ENCODE measurements around the gene TRAPPC3. TPM values are rescaled to one million over a fixed set of nuclear protein-coding genes. Genes with fewer than 3 reads are reported as not detected.

The TRAPPC3 gene
- polyA plus RNA-seq, 1 donor (not counting 4 experiments of a cell fraction or from before 2014, with no cell fraction given): 173 TPM

- Histone ChIP-seq H3K9ac (ENCODE audit: control insufficient read depth, extremely low read depth, insufficient read depth, low read length) (peak overlapping the region; percentile 90), H3K27ac (ENCODE audit: control insufficient read depth, insufficient read depth, low read length) (peak overlapping the region; percentile 85), H3K4me2 (ENCODE audit: control insufficient read depth, extremely low read depth, insufficient read depth, low read depth, low read length) (peak overlapping the region; percentile 100), H3K9me1 (ENCODE audit: control insufficient read depth, extremely low read depth, insufficient read depth, low read length) (no peaks in the 10 kb centered on the region), H3K79me2 (ENCODE audit: control insufficient read depth, insufficient read depth, low read length) (peaks cover 34% of the 10 kb centered on the region), H3K27me3 (ENCODE audit: control insufficient read depth, extremely low read depth, insufficient read depth, low read length) (no peaks in the 10 kb centered on the region), H2AFZ (ENCODE audit: control insufficient read depth, low read length) (peak overlapping the region; percentile 93), H3K4me1 (ENCODE audit: control insufficient read depth, extremely low read depth, insufficient read depth, low read length) (peaks cover 10% of the 10 kb centered on the region), H4K20me1 (ENCODE audit: control insufficient read depth, extremely low read depth, insufficient read depth, low read length) (no peaks in the 10 kb centered on the region), H3K9me3 (ENCODE audit: control insufficient read depth, low read depth, low read length) (no peaks in the 10 kb centered on the region), H3K4me3 (ENCODE audit: control insufficient read depth in 2 of 3, extremely low read depth in 1 of 3, insufficient read depth in 2 of 3, low read depth in 1 of 3, low read length in 3 of 3) (peak overlapping the region; percentile 77 to 98 (median 92)), H3K36me3 (ENCODE audit: control insufficient read depth in 2 of 2, extremely low read depth in 1 of 2, insufficient read depth in 2 of 2, low read length in 2 of 2) (peaks cover 28 to 42% of the 10 kb centered on the region in 2 experiments)
- dilution Hi-C loops (cut with MboI; ENCODE audit: extremely low pct_ligation_motif_present, low sequenced_read_pairs): no loop called here
- DNase-seq (ENCODE audit: low read depth, low spot score) (no peak), FAIRE-seq (peak; percentile 9)
- TF ChIP-seq CTCF (optimal IDR thresholded peaks at IDR 0.05 in 1 of 3, IDR thresholded peaks at IDR 0.05 in 1 of 3, conservative IDR thresholded peaks at IDR 0.05 in 1 of 3; ENCODE audit: extremely low read depth in 1 of 3, insufficient read depth in 2 of 3, low read length in 3 of 3) (no peak), EZH2 (IDR thresholded peaks at IDR 0.05; ENCODE audit: low read length) (no peak)
These were observed 59.7 kb downstream of the TRAPPC3 start for GRCh38 chr1:36089393-36090121.

GRCh38 chr1:36088577-36089392 is 60.5 kb downstream of the TRAPPC3 start, which contains the start of gene ADPRS:
Gene ADPRS, plus strand, starts transcription at chr1:36088892. Its CDS starts 13 bp downstream, at chr1:36088905.
- peaks cover 34% of the 10 kb centered on the region for H3K79me2 ChIP-seq (ENCODE audit: control insufficient read depth, insufficient read depth, low read length)
- DNase-seq (ENCODE audit: low read depth, low spot score) (peak; percentile 50), FAIRE-seq (no peak)
- TF ChIP-seq EZH2 (IDR thresholded peaks at IDR 0.05; ENCODE audit: low read length) (no peak), CTCF (optimal IDR thresholded peaks at IDR 0.05 in 1 of 3, IDR thresholded peaks at IDR 0.05 in 1 of 3, conservative IDR thresholded peaks at IDR 0.05 in 1 of 3; ENCODE audit: extremely low read depth in 1 of 3, insufficient read depth in 2 of 3, low read length in 3 of 3) (peak; percentile 90 to 98 (median 97))
- H3K4me1 ChIP-seq (ENCODE audit: control insufficient read depth, extremely low read depth, insufficient read depth, low read length): peaks cover 16% of the 10 kb centered on the region
- no peaks in the 10 kb centered on the region for H3K9me1 ChIP-seq (ENCODE audit: control insufficient read depth, extremely low read depth, insufficient read depth, low read length)
- H3K27me3 ChIP-seq (ENCODE audit: control insufficient read depth, extremely low read depth, insufficient read depth, low read length): no peaks in the 10 kb centered on the region
- H3K4me3 ChIP-seq (ENCODE audit: control insufficient read depth in 2 of 3, extremely low read depth in 1 of 3, insufficient read depth in 2 of 3, low read depth in 1 of 3, low read length in 3 of 3): peak within 1 kb of the TSS; percentile 77 to 98 (median 92)
- peak within 1 kb of the TSS; percentile 95 for H2AFZ ChIP-seq (ENCODE audit: control insufficient read depth, low read length)
- H3K27ac ChIP-seq (ENCODE audit: control insufficient read depth, insufficient read depth, low read length): peak within 1 kb of the TSS; percentile 85
- H3K9ac ChIP-seq (ENCODE audit: control insufficient read depth, extremely low read depth, insufficient read depth, low read length): peak within 1 kb of the TSS; percentile 90
- H3K36me3 ChIP-seq (ENCODE audit: control insufficient read depth in 2 of 2, extremely low read depth in 1 of 2, insufficient read depth in 2 of 2, low read length in 2 of 2): peaks cover 24 to 35% of the 10 kb centered on the region in 2 experiments
- H3K9me3 ChIP-seq (ENCODE audit: control insufficient read depth, low read depth, low read length): no peaks in the 10 kb centered on the region
- dilution Hi-C loops (cut with MboI; ENCODE audit: extremely low pct_ligation_motif_present, low sequenced_read_pairs): no loop called here
- peak within 1 kb of the TSS; percentile 100 for H3K4me2 ChIP-seq (ENCODE audit: control insufficient read depth, extremely low read depth, insufficient read depth, low read depth, low read length)
- H4K20me1 ChIP-seq (ENCODE audit: control insufficient read depth, extremely low read depth, insufficient read depth, low read length): no peaks in the 10 kb centered on the region

Measured in keratinocyte (primary cell).